Endothelial cell (in vitro differentiated cells): ENCODE measurements around the gene EPS8. TPM values are rescaled to one million over a fixed set of nuclear protein-coding genes. Genes with fewer than 3 reads are reported as not detected.

Experiments
- DNase-seq: peaks from one replicate; pipeline ENCODE4 v3.0.0; 2021; ENCODE audit warnings: low spot score
- H3K27ac Mint-ChIP-seq: one replicate; pipeline ENCODE4 v1.8.0; 2021; ENCODE audit warnings: mixed read lengths, inconsistent platforms; ENCODE audit not compliant: unreplicated experiment
- H3K27me3 Mint-ChIP-seq: one replicate; pipeline ENCODE4 v1.8.0; 2021; ENCODE audit warnings: mild to moderate bottlenecking, moderate library complexity, mixed read lengths, inconsistent platforms; ENCODE audit not compliant: unreplicated experiment
- H3K36me3 Mint-ChIP-seq: one replicate; pipeline ENCODE4 v1.8.0; 2021; ENCODE audit warnings: mild to moderate bottlenecking, low read depth, mixed read lengths, inconsistent platforms; ENCODE audit not compliant: unreplicated experiment
- H3K4me1 Mint-ChIP-seq: one replicate; pipeline ENCODE4 v1.8.0; 2021; ENCODE audit warnings: mild to moderate bottlenecking, mixed read lengths, inconsistent platforms; ENCODE audit not compliant: unreplicated experiment
- H3K4me3 Mint-ChIP-seq: one replicate; pipeline ENCODE4 v1.8.0; 2021; ENCODE audit warnings: mild to moderate bottlenecking, mixed read lengths, inconsistent platforms; ENCODE audit not compliant: unreplicated experiment
- H3K9me3 Mint-ChIP-seq: one replicate; pipeline ENCODE4 v1.8.0; 2021; ENCODE audit warnings: mixed read lengths, inconsistent platforms; ENCODE audit not compliant: unreplicated experiment
- CTCF ChIP-seq: fragments of 200-600 bp; sonication (generic); IDR thresholded peaks from one replicate; pipeline ENCODE4 v1.5.0; 2021; ENCODE audit warnings: antibody characterized with exemption; ENCODE audit not compliant: unreplicated experiment
- total RNA-seq: library from RNA; stranded (reverse); fragmentation: NEBNext Ultra II Directional; extraction: Animal tissue kit (Norgen Biotek cat#: 25700); gene quantifications from one replicate; pipeline ENCODE4 v1.2.1, GENCODE V29; 2021; ENCODE audit not compliant: unreplicated experiment

EPS8 gene
- total RNA-seq, 1 donor from 2014 or later = 2.7 TPM

- no peak overlapping the region for H3K27ac Mint-ChIP-seq
- H3K27me3 Mint-ChIP-seq = no peaks in the 10 kb centered on the region
- no peak for DNase-seq
- no peaks in the 10 kb centered on the region for H3K36me3 Mint-ChIP-seq
- no peak for TF ChIP-seq CTCF
- H3K9me3 Mint-ChIP-seq = no peaks in the 10 kb centered on the region
- H3K4me1 Mint-ChIP-seq = no peaks in the 10 kb centered on the region
- no peak overlapping the region for H3K4me3 Mint-ChIP-seq
Observed at GRCh38 chr12:15662983-15663659, 126.1 kb downstream of the EPS8 start.

GRCh38 chr12:15662303-15662980 lies 126.7 kb downstream of the EPS8 start:
- Mint-ChIP-seq H3K27ac (no peak overlapping the region), H3K9me3 (no peaks in the 10 kb centered on the region), H3K27me3 (no peaks in the 10 kb centered on the region), H3K4me1 (no peaks in the 10 kb centered on the region), H3K36me3 (no peaks in the 10 kb centered on the region), H3K4me3 (no peak overlapping the region)
- DNase-seq = no peak
- TF ChIP-seq CTCF = no peak

GRCh38 chr12:15651371-15651770 lies 137.8 kb downstream of the EPS8 start:
- TF ChIP-seq CTCF = no peak

GRCh38 chr12:15650399-15651128 lies 138.6 kb downstream of the EPS8 start:
- no peak for DNase-seq
- Mint-ChIP-seq H3K27me3 (peaks cover 2% of the 10 kb centered on the region), H3K36me3 (no peaks in the 10 kb centered on the region), H3K27ac (no peak overlapping the region), H3K4me1 (peaks cover 11% of the 10 kb centered on the region), H3K4me3 (no peak overlapping the region), H3K9me3 (no peaks in the 10 kb centered on the region)
- TF ChIP-seq CTCF = no peak

More at GRCh38 chr12:15651371-15651770, 137.8 kb downstream of the EPS8 start:
- Mint-ChIP-seq H3K4me3 (no peak overlapping the region), H3K27me3 (peaks cover 2% of the 10 kb centered on the region), H3K27ac (no peak overlapping the region), H3K9me3 (no peaks in the 10 kb centered on the region), H3K36me3 (no peaks in the 10 kb centered on the region), H3K4me1 (peaks cover 11% of the 10 kb centered on the region)
- no peak for DNase-seq
